HL-60 (cell line): ENCODE data around the gene ZFAND3.

ENCODE experiments used
- DNase-seq, 2 experiments: peaks; one replicate each; pipeline ENCODE4 v3.0.0-alpha.2; 2010 to 2020; ENCODE audit warnings: low read depth in 1 of 2, low spot score in 1 of 2
- H3K27ac ChIP-seq: fragments of 250-450 bp; sonication (Bioruptor Pico); replicated peaks from 2 replicates; pipeline ENCODE4 v1.5.1; 2020; ENCODE audit warnings: mild to moderate bottlenecking, moderate library complexity
- H3K27me3 ChIP-seq: fragments of 250-450 bp; sonication (Bioruptor Pico); 2 replicates; pipeline ENCODE4 v1.5.1; 2021; ENCODE audit warnings: mild to moderate bottlenecking, moderate library complexity; ENCODE audit not compliant: insufficient read depth, poor library complexity, severe bottlenecking
- H3K4me3 ChIP-seq: replicated peaks from 2 replicates; pipeline ENCODE4 v1.5.1; 2011; ENCODE audit warnings: mild to moderate bottlenecking, control low read depth, low read length; ENCODE audit not compliant: insufficient read depth
- CTCF ChIP-seq: IDR thresholded peaks from one replicate; pipeline ENCODE4 v1.5.1; 2011; ENCODE audit warnings: low read length, control low read depth, inconsistent platforms; ENCODE audit not compliant: insufficient read depth
- GABPA ChIP-seq: IDR thresholded peaks from 2 replicates; pipeline ENCODE4 v1.6.1; 2012; ENCODE audit warnings: low read depth
- POLR2AphosphoS5 ChIP-seq: IDR thresholded peaks from 2 replicates; pipeline ENCODE4 v1.6.1; 2012; ENCODE audit warnings: low read depth
- REST ChIP-seq: IDR thresholded peaks from 2 replicates; pipeline ENCODE4 v1.6.1; 2012; ENCODE audit warnings: low read depth; ENCODE audit not compliant: insufficient replicate concordance
- SPI1 ChIP-seq: IDR thresholded peaks from 2 replicates; pipeline ENCODE4 v1.6.1; 2012; ENCODE audit warnings: low read depth, mild to moderate bottlenecking, borderline replicate concordance

Gene ZFAND3

GRCh38 chr6:38040254-38040653 is 220.7 kb downstream of the ZFAND3 start:
- no peak for TF ChIP-seq POLR2AphosphoS5
- TF ChIP-seq SPI1 = no peak
- no peak for TF ChIP-seq CTCF
- no peak for TF ChIP-seq GABPA
- no peak for TF ChIP-seq REST
- H3K27ac ChIP-seq = no peak overlapping the region
- H3K4me3 ChIP-seq = no peak overlapping the region
- DNase-seq = no peak
- H3K27me3 ChIP-seq = no peaks in the 10 kb centered on the region

GRCh38 chr6:38043259-38043753 is 223.8 kb downstream of the ZFAND3 start:
- Histone ChIP-seq H3K4me3 (no peak overlapping the region), H3K27me3 (no peaks in the 10 kb centered on the region), H3K27ac (no peak overlapping the region)
- DNase-seq = no peak
- TF ChIP-seq POLR2AphosphoS5 (no peak), GABPA (no peak), REST (no peak), SPI1 (no peak), CTCF (no peak)

- Histone ChIP-seq H3K27me3 (no peaks in the 10 kb centered on the region), H3K27ac (no peak overlapping the region), H3K4me3 (no peak overlapping the region)
- no peak for TF ChIP-seq SPI1
- no peak for TF ChIP-seq REST
- TF ChIP-seq POLR2AphosphoS5 = no peak
- no peak for TF ChIP-seq CTCF
- no peak for TF ChIP-seq GABPA
- DNase-seq = no peak
Observed at GRCh38 chr6:38045701-38046305, 226.3 kb downstream of the ZFAND3 start.
